Daoy (cell line): Measurements from ENCODE around the gene OCA2. TPM values are rescaled to one million over a fixed set of nuclear protein-coding genes. Genes with fewer than 3 reads are reported as not detected.

Experiments used
- DNase-seq: peaks from one replicate; pipeline ENCODE4 v3.0.0-alpha.2; 2015; ENCODE audit warnings: low read depth
- total RNA-seq: library from RNA; depleted of rRNA; stranded (reverse); fragments of >200 nt; shearing (Covaris generic); gene quantifications from 2 replicates; pipeline ENCODE4 v1.2.3, GENCODE V29; 2014

Gene OCA2
- total RNA-seq, 1 experiment from 2014 or later = not detected

GRCh38 chr15:28079313-28079969, 19.7 kb downstream of the OCA2 start:
- DNase-seq = no peak

- DNase-seq = no peak
Measured at GRCh38 chr15:28078191-28078719, 20.9 kb downstream of the OCA2 start.

GRCh38 chr15:28075573-28075972, 23.5 kb downstream of the OCA2 start:
- no peak for DNase-seq

GRCh38 chr15:28068930-28069329, 30.2 kb downstream of the OCA2 start:
- DNase-seq = no peak

- no peak for DNase-seq
Measured at GRCh38 chr15:28066231-28066630, 32.9 kb downstream of the OCA2 start.

- no peak for DNase-seq
Measured at GRCh38 chr15:28060005-28060404, 39.1 kb downstream of the OCA2 start.

- DNase-seq = no peak
Measured at GRCh38 chr15:28058082-28058481, 41.0 kb downstream of the OCA2 start.

GRCh38 chr15:28051955-28052633, 47.0 kb downstream of the OCA2 start:
- DNase-seq = no peak

GRCh38 chr15:28049581-28049980, 49.5 kb downstream of the OCA2 start:
- DNase-seq = no peak

- DNase-seq = no peak
Measured at GRCh38 chr15:28047277-28047676, 51.8 kb downstream of the OCA2 start.

GRCh38 chr15:28044121-28044672, 54.9 kb downstream of the OCA2 start:
- DNase-seq = no peak

- no peak for DNase-seq
Measured at GRCh38 chr15:28043691-28044091, 55.4 kb downstream of the OCA2 start.

GRCh38 chr15:28037969-28038590, 61.0 kb downstream of the OCA2 start:
- DNase-seq = no peak

GRCh38 chr15:28033443-28033842, 65.7 kb downstream of the OCA2 start:
- no peak for DNase-seq

GRCh38 chr15:28030801-28031200, 68.3 kb downstream of the OCA2 start:
- no peak for DNase-seq

- no peak for DNase-seq
Measured at GRCh38 chr15:28027714-28028076, 71.4 kb downstream of the OCA2 start.

- no peak for DNase-seq
Measured at GRCh38 chr15:28026764-28027713, 72.1 kb downstream of the OCA2 start.

- DNase-seq = no peak
Measured at GRCh38 chr15:28026221-28026620, 72.9 kb downstream of the OCA2 start.

- DNase-seq = no peak
Measured at GRCh38 chr15:28025413-28025812, 73.7 kb downstream of the OCA2 start.

- DNase-seq = no peak
Measured at GRCh38 chr15:28024889-28025250, 74.2 kb downstream of the OCA2 start.
